DND-41 (cell line): Measurements from ENCODE around the gene S100A4.

Experiments used
- CTCF ChIP-seq: IDR thresholded peaks from 2 replicates; pipeline ENCODE4 v1.5.1; 2012; ENCODE audit warnings: borderline replicate concordance, low read length, moderate library complexity, mild to moderate bottlenecking; ENCODE audit not compliant: poor library complexity, severe bottlenecking; ENCODE audit errors: extremely low read depth
- EZH2 ChIP-seq: IDR thresholded peaks from 3 replicates; pipeline ENCODE4 v1.6.1; 2012; ENCODE audit warnings: borderline replicate concordance, low read depth, mild to moderate bottlenecking, moderate library complexity, low read length, inconsistent platforms; ENCODE audit not compliant: severe bottlenecking

GRCh38 chr1:153588482-153588881 lies 42.9 kb upstream of the S100A4 start:
- TF ChIP-seq CTCF, result no peak
- TF ChIP-seq EZH2, result no peak
